B cell (primary cell): ENCODE results near the gene HAPSTR1.

Experiments used
- EZH2 ChIP-seq: IDR thresholded peaks from 2 replicates; pipeline ENCODE4 v1.6.1; 2012; ENCODE audit warnings: borderline replicate concordance, low read depth, mild to moderate bottlenecking, moderate library complexity, low read length; ENCODE audit not compliant: insufficient read depth, poor library complexity, severe bottlenecking
- TF ChIP-seq, protein P1 (sequence below): fragments of 200-600 bp; IDR thresholded peaks from one replicate; pipeline ENCODE4 v1.8.0; 2022; ENCODE audit warnings: antibody characterized with exemption, mild to moderate bottlenecking

DNA sequence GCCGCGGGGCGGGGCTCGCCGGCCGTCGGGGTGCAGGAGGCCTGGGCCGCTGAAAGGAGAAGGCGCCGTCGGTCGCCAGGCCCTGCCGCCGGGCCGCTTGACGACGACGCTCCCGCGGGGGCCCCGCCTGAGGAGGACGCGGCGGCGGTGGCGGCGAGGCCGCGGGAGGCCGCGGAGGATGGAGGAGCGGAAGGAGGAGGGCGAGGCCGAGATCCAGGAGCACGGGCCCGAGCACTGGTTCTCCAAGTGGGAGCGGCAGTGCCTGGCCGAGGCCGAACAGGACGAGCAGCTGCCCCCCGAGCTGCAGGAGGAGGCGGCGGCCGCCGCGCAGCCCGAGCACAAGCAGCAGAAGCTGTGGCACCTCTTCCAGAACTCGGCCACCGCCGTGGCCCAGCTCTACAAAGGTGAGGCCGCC, 430 bp downstream of the HAPSTR1 start:
- TF ChIP-seq, protein P1, sequence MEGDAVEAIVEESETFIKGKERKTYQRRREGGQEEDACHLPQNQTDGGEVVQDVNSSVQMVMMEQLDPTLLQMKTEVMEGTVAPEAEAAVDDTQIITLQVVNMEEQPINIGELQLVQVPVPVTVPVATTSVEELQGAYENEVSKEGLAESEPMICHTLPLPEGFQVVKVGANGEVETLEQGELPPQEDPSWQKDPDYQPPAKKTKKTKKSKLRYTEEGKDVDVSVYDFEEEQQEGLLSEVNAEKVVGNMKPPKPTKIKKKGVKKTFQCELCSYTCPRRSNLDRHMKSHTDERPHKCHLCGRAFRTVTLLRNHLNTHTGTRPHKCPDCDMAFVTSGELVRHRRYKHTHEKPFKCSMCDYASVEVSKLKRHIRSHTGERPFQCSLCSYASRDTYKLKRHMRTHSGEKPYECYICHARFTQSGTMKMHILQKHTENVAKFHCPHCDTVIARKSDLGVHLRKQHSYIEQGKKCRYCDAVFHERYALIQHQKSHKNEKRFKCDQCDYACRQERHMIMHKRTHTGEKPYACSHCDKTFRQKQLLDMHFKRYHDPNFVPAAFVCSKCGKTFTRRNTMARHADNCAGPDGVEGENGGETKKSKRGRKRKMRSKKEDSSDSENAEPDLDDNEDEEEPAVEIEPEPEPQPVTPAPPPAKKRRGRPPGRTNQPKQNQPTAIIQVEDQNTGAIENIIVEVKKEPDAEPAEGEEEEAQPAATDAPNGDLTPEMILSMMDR, result no peak
- TF ChIP-seq EZH2, result no peak
